Trophoblast cell (in vitro differentiated cells and primary cell): ENCODE measurements around the gene NFRKB. TPM values are rescaled to one million over a fixed set of nuclear protein-coding genes. Genes with fewer than 3 reads are reported as not detected.

Experiments used
- DNase-seq, 2 donors: peaks; one replicate each; pipeline ENCODE4 v3.0.0-alpha.2; 2016
- H2AFZ ChIP-seq: 2 replicates; pipeline ENCODE4 v1.6.1; 2013; ENCODE audit warnings: low read length, moderate library complexity, mild to moderate bottlenecking; ENCODE audit not compliant: insufficient read depth, poor library complexity
- H2AK5ac ChIP-seq: 2 replicates; pipeline ENCODE4 v1.6.1; 2013; ENCODE audit warnings: mild to moderate bottlenecking, low read length
- H2BK120ac ChIP-seq: 2 replicates; pipeline ENCODE4 v1.6.1; 2013; ENCODE audit warnings: low read length, mild to moderate bottlenecking, moderate library complexity; ENCODE audit not compliant: insufficient read depth, poor library complexity
- H2BK12ac ChIP-seq: 2 replicates; pipeline ENCODE4 v1.6.1; 2013; ENCODE audit warnings: mild to moderate bottlenecking, low read length, moderate library complexity
- H2BK5ac ChIP-seq: 2 replicates; pipeline ENCODE4 v1.6.1; 2013; ENCODE audit warnings: low read length, low read depth, moderate library complexity, mild to moderate bottlenecking; ENCODE audit not compliant: poor library complexity
- H3K14ac ChIP-seq: 2 replicates; pipeline ENCODE4 v1.6.1; 2013; ENCODE audit warnings: mild to moderate bottlenecking, low read length
- H3K18ac ChIP-seq: 2 replicates; pipeline ENCODE4 v1.6.1; 2013; ENCODE audit warnings: mild to moderate bottlenecking, low read length
- H3K23ac ChIP-seq: 2 replicates; pipeline ENCODE4 v1.6.1; 2013; ENCODE audit warnings: low read length
- H3K27ac ChIP-seq: 2 replicates; pipeline ENCODE4 v1.5.1; 2013; ENCODE audit warnings: low read depth, mild to moderate bottlenecking, inconsistent platforms, low read length, moderate library complexity
- H3K27me3 ChIP-seq: 2 replicates; pipeline ENCODE4 v1.6.1; 2013; ENCODE audit warnings: inconsistent platforms, mild to moderate bottlenecking, low read length, moderate library complexity; ENCODE audit not compliant: insufficient read depth
- H3K36me3 ChIP-seq, 2 experiments: 1 replicate in 1 of 2; 2 replicates in 1 of 2; pipeline ENCODE4 v1.6.1; 2013; ENCODE audit warnings: low read length in 2 of 2, mild to moderate bottlenecking in 2 of 2, moderate library complexity in 1 of 2; ENCODE audit not compliant: insufficient read depth in 2 of 2, control insufficient read depth in 1 of 2
- H3K4ac ChIP-seq: 2 replicates; pipeline ENCODE4 v1.6.1; 2013; ENCODE audit warnings: low read depth, mild to moderate bottlenecking, low read length, moderate library complexity
- H3K4me1 ChIP-seq, 2 experiments: 1 replicate in 1 of 2; 2 replicates in 1 of 2; pipeline ENCODE4 v1.6.1; 2013; ENCODE audit warnings: low read length in 2 of 2, mild to moderate bottlenecking in 2 of 2, moderate library complexity in 1 of 2; ENCODE audit not compliant: insufficient read depth in 2 of 2, control insufficient read depth in 1 of 2
- H3K4me2 ChIP-seq: 2 replicates; pipeline ENCODE4 v1.6.1; 2013; ENCODE audit warnings: inconsistent platforms, mild to moderate bottlenecking, low read length, moderate library complexity
- H3K4me3 ChIP-seq: 2 replicates; pipeline ENCODE4 v1.5.1; 2013; ENCODE audit warnings: mild to moderate bottlenecking, low read depth, low read length, inconsistent platforms
- H3K79me1 ChIP-seq: one replicate; pipeline ENCODE4 v1.6.1; 2013; ENCODE audit warnings: low read length
- H3K79me2 ChIP-seq: 2 replicates; pipeline ENCODE4 v1.6.1; 2013; ENCODE audit warnings: low read length, mild to moderate bottlenecking; ENCODE audit not compliant: control insufficient read depth, insufficient read depth, poor library complexity
- H3K9ac ChIP-seq: 2 replicates; pipeline ENCODE4 v1.6.1; 2013; ENCODE audit warnings: mild to moderate bottlenecking, low read length
- H3K9me3 ChIP-seq: 2 replicates; pipeline ENCODE4 v1.6.1; 2013; ENCODE audit warnings: low read depth, mild to moderate bottlenecking, control low read depth, inconsistent platforms, low read length; ENCODE audit not compliant: insufficient read depth
- H4K12ac ChIP-seq: 2 replicates; pipeline ENCODE4 v1.6.1; 2013; ENCODE audit warnings: low read depth, mild to moderate bottlenecking, low read length, moderate library complexity
- H4K8ac ChIP-seq: 2 replicates; pipeline ENCODE4 v1.6.1; 2013; ENCODE audit warnings: low read depth, mild to moderate bottlenecking, low read length, moderate library complexity
- H4K91ac ChIP-seq: one replicate; pipeline ENCODE4 v1.6.1; 2013; ENCODE audit warnings: low read depth, mild to moderate bottlenecking, low read length, moderate library complexity
- WGBS: extraction: QIAGEN DNeasy Blood & Tissue Kit; methylation state at CpG from one replicate; pipeline ENCODE4 v1.1.7; 2013; ENCODE audit warnings: missing lambda C conversion rate; ENCODE audit not compliant: insufficient read length, insufficient coverage; ENCODE audit errors: extremely low coverage; 5-methylcytosine and 5-hydroxymethylcytosine counted together
- polyA plus RNA-seq: library from polyadenylated mRNA; stranded (reverse); fragments of 200-250 nt; gene quantifications from 2 replicates; pipeline ENCODE4 v1.2.3, GENCODE V29; 2013

NFRKB gene
- polyA plus RNA-seq, result 15.0 and 15.1 TPM in 2 replicates

DNA sequence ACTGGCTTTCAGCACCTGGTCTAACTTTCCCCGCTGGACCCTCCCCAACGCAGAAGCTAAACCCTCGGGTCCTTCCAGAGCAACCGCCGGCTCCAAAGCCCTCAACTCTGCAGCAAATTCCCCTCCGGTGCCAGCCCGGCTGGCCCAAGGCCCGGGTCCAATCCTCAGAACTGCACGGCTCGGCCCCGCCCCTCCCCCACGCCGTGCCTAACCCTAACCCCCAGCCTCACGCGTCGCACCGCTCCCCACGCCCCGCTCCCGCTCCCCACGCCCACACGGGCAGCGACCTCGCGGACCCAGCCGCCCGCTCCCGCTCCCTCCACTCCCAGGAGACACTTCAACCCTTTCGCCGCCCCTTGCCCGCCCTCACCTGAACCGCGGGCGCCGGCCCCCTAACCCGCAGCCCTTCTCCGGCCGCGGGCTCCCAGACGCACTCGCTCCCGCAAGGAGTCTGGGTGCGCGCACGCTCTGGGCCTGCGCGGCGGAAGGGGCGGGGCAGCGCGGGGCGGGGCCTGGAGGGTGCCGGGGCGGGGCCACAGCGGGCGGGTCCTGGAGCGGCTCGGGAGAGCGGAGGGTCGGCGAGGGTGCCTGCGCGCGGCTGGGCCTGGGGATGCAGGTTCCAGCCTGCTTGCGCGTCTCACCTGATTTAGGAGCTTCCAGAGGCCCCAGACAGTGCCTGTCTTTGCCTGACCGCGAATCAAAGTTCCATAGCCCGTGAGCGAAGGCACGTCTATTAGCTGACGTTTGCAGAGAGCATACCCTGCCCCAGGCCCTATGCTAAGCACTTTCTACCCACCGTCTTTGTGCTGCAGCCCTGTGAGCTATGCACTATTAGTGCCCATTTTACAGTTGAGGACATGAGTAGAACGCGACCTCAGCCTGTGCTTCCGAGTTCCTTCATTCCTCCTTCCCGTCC lies at the start of gene NFRKB:
Gene NFRKB, minus strand, starts transcription at position 453 of the 916 bp plus-strand sequence. CDS start 2,729 bp downstream, outside the sequence.
- Histone ChIP-seq H4K12ac (peak within 1 kb of the TSS; percentile 92), H3K79me1 (peaks cover 7% of the 10 kb centered on the region), H4K91ac (peak within 1 kb of the TSS; percentile 84), H4K8ac (peak within 1 kb of the TSS; percentile 97), H3K4me3 (peak within 1 kb of the TSS; percentile 98), H2AFZ (peak within 1 kb of the TSS; percentile 95), H2BK12ac (no peak within 1 kb of the TSS), H3K4me1 (peaks cover 0 to 3% of the 10 kb centered on the region in 2 experiments), H2BK5ac (peak within 1 kb of the TSS; percentile 75), H3K36me3 (peaks cover 7 to 14% of the 10 kb centered on the region in 2 experiments), H3K9ac (peak within 1 kb of the TSS; percentile 96), H3K4me2 (peak within 1 kb of the TSS; percentile 87), H3K14ac (peak within 1 kb of the TSS; percentile 67), H3K27ac (peak within 1 kb of the TSS; percentile 56), H3K23ac (no peak within 1 kb of the TSS), H3K79me2 (peaks cover 7% of the 10 kb centered on the region), H3K18ac (peak within 1 kb of the TSS; percentile 96), H3K9me3 (no peaks in the 10 kb centered on the region), H2BK120ac (peak within 1 kb of the TSS; percentile 76), H3K27me3 (no peaks in the 10 kb centered on the region), H2AK5ac (no peak within 1 kb of the TSS), H3K4ac (peak within 1 kb of the TSS; percentile 72)
- DNase-seq, result peak; percentile 72 to 90
- WGBS, result no CpG with 5 or more reads among the region's 77 CpGs

DNA sequence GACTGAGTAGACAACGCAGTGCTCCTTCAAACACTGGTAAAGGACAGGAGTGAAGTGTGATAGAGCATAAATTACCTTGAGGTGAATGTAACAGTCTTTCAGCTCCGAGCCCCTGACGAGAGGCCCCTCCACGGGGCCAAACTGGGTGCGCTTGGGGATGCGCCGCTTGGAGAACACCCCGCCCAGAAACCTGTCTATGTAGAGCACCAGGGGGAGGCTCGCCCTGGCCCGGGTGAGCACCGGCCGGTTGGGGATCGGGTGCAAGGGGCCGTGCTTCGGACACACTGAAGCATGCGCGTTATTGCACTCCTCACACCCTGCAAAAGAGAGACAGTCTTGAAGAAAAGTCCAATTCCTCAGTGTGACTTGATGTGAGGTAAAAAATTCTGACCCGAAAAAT lies 49.3 kb upstream of the NFRKB start:
- Histone ChIP-seq H3K4me3 (no peak overlapping the region), H2BK12ac (no peak overlapping the region), H3K14ac (no peak overlapping the region), H2BK120ac (no peak overlapping the region), H3K79me2 (no peaks in the 10 kb centered on the region), H3K4ac (no peak overlapping the region), H2AFZ (no peak overlapping the region), H3K79me1 (no peaks in the 10 kb centered on the region), H3K9ac (no peak overlapping the region), H3K4me2 (no peak overlapping the region), H4K8ac (no peak overlapping the region), H3K36me3 (peaks cover 12 to 15% of the 10 kb centered on the region in 2 experiments), H3K27me3 (no peaks in the 10 kb centered on the region), H3K9me3 (no peaks in the 10 kb centered on the region), H3K23ac (no peak overlapping the region), H4K91ac (no peak overlapping the region), H3K27ac (no peak overlapping the region), H2BK5ac (no peak overlapping the region), H4K12ac (no peak overlapping the region), H3K4me1 (no peaks in the 10 kb centered on the region), H2AK5ac (no peak overlapping the region), H3K18ac (no peak overlapping the region)
- DNase-seq, result no peak
- no CpG with 5 or more reads among the region's 18 CpGs for WGBS

DNA sequence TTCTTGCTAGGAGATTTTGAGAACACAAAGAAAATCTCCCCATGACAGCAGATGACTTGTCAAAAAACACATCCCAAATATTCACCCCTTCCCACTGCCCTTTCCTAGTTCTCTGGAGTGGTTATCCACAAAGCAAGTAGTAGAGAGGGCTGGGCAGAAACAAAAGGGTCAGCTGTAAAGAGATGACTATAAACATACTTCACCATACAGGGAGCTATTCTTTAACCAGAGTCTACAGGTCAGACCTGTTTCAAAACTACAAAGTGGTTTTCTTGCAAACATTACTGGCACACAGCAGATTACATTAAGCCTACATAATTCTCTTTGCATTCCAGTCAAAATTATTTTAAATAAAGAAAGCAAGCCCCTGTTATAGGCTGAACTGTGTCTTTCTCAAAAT lies 47.7 kb upstream of the NFRKB start:
- Histone ChIP-seq H2BK120ac (no peak overlapping the region), H2AFZ (no peak overlapping the region), H3K4ac (no peak overlapping the region), H3K18ac (no peak overlapping the region), H3K23ac (no peak overlapping the region), H3K14ac (no peak overlapping the region), H3K27ac (no peak overlapping the region), H3K9ac (no peak overlapping the region), H3K4me1 (no peaks in the 10 kb centered on the region), H3K79me1 (no peaks in the 10 kb centered on the region), H2AK5ac (no peak overlapping the region), H4K12ac (no peak overlapping the region), H4K8ac (no peak overlapping the region), H3K36me3 (peaks cover 14 to 15% of the 10 kb centered on the region in 2 experiments), H3K4me2 (no peak overlapping the region), H2BK5ac (no peak overlapping the region), H3K27me3 (no peaks in the 10 kb centered on the region), H3K4me3 (no peak overlapping the region), H3K79me2 (no peaks in the 10 kb centered on the region), H2BK12ac (no peak overlapping the region), H3K9me3 (no peaks in the 10 kb centered on the region), H4K91ac (no peak overlapping the region)
- DNase-seq, result no peak

DNA sequence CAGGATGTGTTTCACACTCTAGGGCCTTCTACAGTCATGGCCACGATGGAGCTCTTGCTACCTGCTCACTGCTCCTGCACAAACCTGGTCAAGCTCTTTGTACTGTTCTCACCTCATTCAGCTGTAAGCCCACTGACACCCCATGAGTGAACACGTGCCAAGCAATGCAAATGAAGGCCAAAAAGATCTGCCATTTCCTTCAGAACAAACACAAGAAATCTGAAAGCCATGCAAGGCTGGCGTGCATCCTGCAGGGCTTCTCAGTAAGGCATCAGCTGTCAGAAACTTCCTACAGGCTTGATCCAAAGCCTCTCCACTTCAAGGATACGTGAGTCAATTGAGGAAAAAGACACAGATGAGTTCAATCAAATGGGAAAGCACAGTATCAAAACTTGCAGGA lies 44.1 kb upstream of the NFRKB start:
- peaks cover 3 to 5% of the 10 kb centered on the region in 2 experiments for H3K36me3 ChIP-seq
- no peak overlapping the region for H3K27ac ChIP-seq
- H2BK12ac ChIP-seq, result no peak overlapping the region
- H2AFZ ChIP-seq, result no peak overlapping the region
- H3K79me1 ChIP-seq, result no peaks in the 10 kb centered on the region
- no peak for DNase-seq
- no peak overlapping the region for H3K23ac ChIP-seq
- no peak overlapping the region for H2BK120ac ChIP-seq
- H3K4ac ChIP-seq, result no peak overlapping the region
- H3K14ac ChIP-seq, result no peak overlapping the region
- H3K9ac ChIP-seq, result no peak overlapping the region
- no peak overlapping the region for H2AK5ac ChIP-seq
- no peak overlapping the region for H4K12ac ChIP-seq
- no peaks in the 10 kb centered on the region for H3K4me1 ChIP-seq
- no CpG with 5 or more reads among the region's 4 CpGs for WGBS
- no peaks in the 10 kb centered on the region for H3K9me3 ChIP-seq
- no peak overlapping the region for H4K8ac ChIP-seq
- H4K91ac ChIP-seq, result no peak overlapping the region
- no peak overlapping the region for H2BK5ac ChIP-seq
- no peaks in the 10 kb centered on the region for H3K79me2 ChIP-seq
- no peak overlapping the region for H3K4me3 ChIP-seq
- H3K18ac ChIP-seq, result no peak overlapping the region
- H3K27me3 ChIP-seq, result no peaks in the 10 kb centered on the region
- H3K4me2 ChIP-seq, result no peak overlapping the region
